ENCODE measurements around the gene COX7A2L. TPM values are rescaled to one million over a fixed set of nuclear protein-coding genes. Genes with fewer than 3 reads are reported as not detected.

COX7A2L gene
- total and polyA plus RNA-seq, 2 of the 8 experiments (the other 6 are each of a cell fraction or from before 2014, with no cell fraction given) = 85.6 to 114 TPM

DNA sequence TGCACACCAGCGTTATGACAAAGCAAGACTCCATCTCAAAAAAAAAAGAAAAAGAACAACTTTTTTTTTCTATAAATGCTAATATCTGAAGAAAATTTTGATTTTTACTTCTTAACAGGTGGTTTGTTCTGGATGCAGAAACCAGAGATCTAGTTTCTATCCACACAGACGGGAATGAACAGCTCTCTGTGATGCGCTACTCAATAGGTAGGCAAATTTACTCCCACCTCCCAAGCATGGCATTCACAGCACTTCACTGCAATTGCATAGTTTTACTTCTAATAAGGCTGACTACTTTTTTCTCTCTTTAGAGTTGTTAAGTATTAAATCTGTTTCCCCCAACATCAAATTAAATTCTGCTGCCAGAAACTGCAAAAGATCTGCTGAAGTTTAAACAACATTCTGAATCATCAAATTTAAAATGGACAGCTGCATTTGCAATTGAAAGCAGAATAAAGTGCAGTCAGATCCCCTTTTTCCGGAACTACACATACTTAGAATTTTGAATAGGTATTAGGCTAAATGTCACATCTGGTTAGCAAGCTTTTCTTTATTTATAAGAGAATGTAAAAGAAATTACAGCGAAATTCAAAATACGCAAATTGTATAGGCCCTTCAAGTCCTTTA lies 45.1 kb downstream of the COX7A2L start (continued):
- TF ChIP-seq YY1 (IDR thresholded peaks at IDR 0.05; ENCODE audit: low read depth, low read length) (no peak), MAX (IDR thresholded peaks at IDR 0.05) (no peak), EZH2 (IDR thresholded peaks at IDR 0.05; ENCODE audit: low read depth, low read length, severe bottlenecking) (no peak), E2F6 (IDR thresholded peaks at IDR 0.05) (no peak), TCF12 (IDR thresholded peaks at IDR 0.05; ENCODE audit: low read depth, low read length) (no peak), USF2 (IDR thresholded peaks at IDR 0.05; ENCODE audit: low read length) (no peak)
- TF ChIP-seq, protein P1, sequence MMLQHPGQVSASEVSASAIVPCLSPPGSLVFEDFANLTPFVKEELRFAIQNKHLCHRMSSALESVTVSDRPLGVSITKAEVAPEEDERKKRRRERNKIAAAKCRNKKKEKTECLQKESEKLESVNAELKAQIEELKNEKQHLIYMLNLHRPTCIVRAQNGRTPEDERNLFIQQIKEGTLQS (IDR thresholded peaks at IDR 0.05; ENCODE audit: insufficient read depth, low read depth, low read length) = no peak

All from H1 (cell line).